ENCODE results near the gene FADS2. TPM values are rescaled to one million over a fixed set of nuclear protein-coding genes. Genes with fewer than 3 reads are reported as not detected.

FADS2 gene
- total and polyA plus RNA-seq, 2 experiments from 2014 or later: 5.2 to 5.5 TPM

DNA sequence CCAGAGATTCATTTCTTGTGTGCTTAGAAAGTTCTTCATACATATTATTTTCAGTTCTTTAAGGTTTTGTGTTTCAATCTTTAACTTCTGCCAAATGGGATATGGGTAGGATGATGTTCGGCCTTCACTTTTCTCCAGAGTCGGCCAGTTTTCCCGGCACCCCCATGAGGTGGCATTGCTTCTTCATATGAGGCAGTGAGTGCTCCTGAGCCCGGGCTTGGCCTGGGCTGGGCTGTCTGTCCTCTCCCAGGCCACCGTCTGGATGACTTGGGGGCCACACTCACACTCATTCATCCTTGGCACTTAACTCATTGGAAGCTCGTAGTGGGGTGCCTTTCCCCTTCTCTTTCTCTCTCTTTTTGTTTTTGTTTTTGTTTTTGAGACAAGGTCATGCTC, 23.8 kb downstream of the FADS2 start:
- no peaks in the 10 kb centered on the region for H3K9me2 ChIP-seq (ENCODE audit: insufficient read depth)

DNA sequence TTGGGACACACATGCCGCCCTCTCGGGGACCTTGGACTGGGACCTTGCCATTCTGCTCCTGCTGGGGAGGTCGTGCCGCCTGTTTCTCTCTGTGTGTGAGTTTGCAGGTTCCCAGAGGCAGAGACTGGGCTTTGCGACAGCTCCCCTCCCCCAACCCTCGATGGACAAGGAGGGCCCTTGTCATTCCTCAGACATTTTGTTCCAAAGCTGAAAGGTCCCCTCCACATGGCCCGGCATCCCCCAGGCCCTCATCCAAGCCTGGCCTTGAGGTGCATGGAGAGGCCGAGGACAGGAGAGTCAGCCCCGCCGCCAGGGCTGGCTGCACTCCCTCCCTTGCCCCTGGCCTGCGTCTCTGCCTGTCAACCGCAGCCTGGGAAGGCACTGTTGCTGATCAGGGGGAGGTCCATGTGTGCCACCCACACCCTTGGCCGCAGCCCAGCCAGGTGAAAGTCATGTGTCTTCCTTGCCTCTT, 25.6 kb downstream of the FADS2 start:
- Histone ChIP-seq H3K27me3 (replicated peaks; ENCODE audit: insufficient read depth) (no peaks in the 10 kb centered on the region), H3K4me3 (no peak overlapping the region), H3K4me1 (ENCODE audit: insufficient read depth) (no peaks in the 10 kb centered on the region), H2AFZ (no peak overlapping the region), H3K9me3 (ENCODE audit: low read depth) (no peaks in the 10 kb centered on the region), H3K36me3 (ENCODE audit: low read depth) (no peaks in the 10 kb centered on the region), H4K20me1 (ENCODE audit: insufficient read depth) (no peaks in the 10 kb centered on the region), H3K9ac (no peak overlapping the region), H3K4me2 (ENCODE audit: unreplicated experiment) (no peak overlapping the region), H3F3A (ENCODE audit: insufficient read depth) (no peaks in the 10 kb centered on the region), H3K79me2 (ENCODE audit: insufficient read depth) (no peaks in the 10 kb centered on the region), H3K27ac (no peak overlapping the region), H3K9me2 (ENCODE audit: insufficient read depth) (no peaks in the 10 kb centered on the region)
- TF ChIP-seq EZH2 (IDR thresholded peaks at IDR 0.05; ENCODE audit: insufficient read depth, poor library complexity, severe bottlenecking): no peak
- TF ChIP-seq EZH2phosphoT487 (IDR thresholded peaks at IDR 0.05; ENCODE audit: insufficient read depth, low read depth): no peak
- DNase-seq: no peak
- 78 to 81% methylated on average over 11 to 13 of the region's 13 CpGs for WGBS, 2 experiments (ENCODE audit: low coverage in 1 of 2, low lambda C conversion rate in 2 of 2, missing lambda C conversion rate in 2 of 2)
- in situ Hi-C loops (cut with MboI): no loop called here

More for the DNA sequence above, 23.8 kb downstream of the FADS2 start:
- 94 to 99% methylated on average over 6 of the region's 6 CpGs for WGBS, 2 experiments (ENCODE audit: low coverage in 1 of 2, low lambda C conversion rate in 2 of 2, missing lambda C conversion rate in 2 of 2)
- H3K4me3 ChIP-seq: no peak overlapping the region
- H2AFZ ChIP-seq: no peak overlapping the region
- no peaks in the 10 kb centered on the region for H4K20me1 ChIP-seq (ENCODE audit: insufficient read depth)
- H3K79me2 ChIP-seq (ENCODE audit: insufficient read depth): no peaks in the 10 kb centered on the region
- no peak overlapping the region for H3K9ac ChIP-seq
- H3K4me2 ChIP-seq (ENCODE audit: unreplicated experiment): no peak overlapping the region
- H3K36me3 ChIP-seq (ENCODE audit: low read depth): no peaks in the 10 kb centered on the region
- no peaks in the 10 kb centered on the region for H3K27me3 ChIP-seq (replicated peaks; ENCODE audit: insufficient read depth)
- no peak for DNase-seq
- H3K27ac ChIP-seq: no peak overlapping the region
- no peak for TF ChIP-seq EZH2phosphoT487 (IDR thresholded peaks at IDR 0.05; ENCODE audit: insufficient read depth, low read depth)
- TF ChIP-seq EZH2 (IDR thresholded peaks at IDR 0.05; ENCODE audit: insufficient read depth, poor library complexity, severe bottlenecking): no peak
- H3K4me1 ChIP-seq (ENCODE audit: insufficient read depth): no peaks in the 10 kb centered on the region
- H3F3A ChIP-seq (ENCODE audit: insufficient read depth): no peaks in the 10 kb centered on the region
- in situ Hi-C loops (cut with MboI): no loop called here
- no peaks in the 10 kb centered on the region for H3K9me3 ChIP-seq (ENCODE audit: low read depth)

GRCh38 chr11:61854206-61854895, 26.3 kb downstream of the FADS2 start:
- TF ChIP-seq EZH2 (IDR thresholded peaks at IDR 0.05; ENCODE audit: insufficient read depth, poor library complexity, severe bottlenecking) (no peak), EZH2phosphoT487 (IDR thresholded peaks at IDR 0.05; ENCODE audit: insufficient read depth, low read depth) (no peak)
- Histone ChIP-seq H3K9me2 (ENCODE audit: insufficient read depth) (no peaks in the 10 kb centered on the region), H3K4me1 (ENCODE audit: insufficient read depth) (no peaks in the 10 kb centered on the region), H2AFZ (no peak overlapping the region), H3K4me2 (ENCODE audit: unreplicated experiment) (no peak overlapping the region), H3K9me3 (ENCODE audit: low read depth) (no peaks in the 10 kb centered on the region), H3K27ac (no peak overlapping the region), H3F3A (ENCODE audit: insufficient read depth) (no peaks in the 10 kb centered on the region), H3K27me3 (replicated peaks; ENCODE audit: insufficient read depth) (no peaks in the 10 kb centered on the region), H3K36me3 (ENCODE audit: low read depth) (no peaks in the 10 kb centered on the region), H3K9ac (no peak overlapping the region), H4K20me1 (ENCODE audit: insufficient read depth) (no peaks in the 10 kb centered on the region), H3K4me3 (no peak overlapping the region), H3K79me2 (ENCODE audit: insufficient read depth) (no peaks in the 10 kb centered on the region)
- 95 to 96% methylated on average over 17 of the region's 17 CpGs for WGBS, 2 experiments (ENCODE audit: low coverage in 1 of 2, low lambda C conversion rate in 2 of 2, missing lambda C conversion rate in 2 of 2)
- in situ Hi-C loops (cut with MboI): no loop called here
- DNase-seq: no peak

- H3F3A ChIP-seq (ENCODE audit: insufficient read depth): no peaks in the 10 kb centered on the region
Measured at GRCh38 chr11:61854966-61855714, 27.0 kb downstream of the FADS2 start.

More at GRCh38 chr11:61854966-61855714, 27.0 kb downstream of the FADS2 start:
- H3K27me3 ChIP-seq (replicated peaks; ENCODE audit: insufficient read depth): no peaks in the 10 kb centered on the region
- 87% methylated on average over 14 of the region's 14 CpGs for WGBS, 2 experiments (ENCODE audit: low coverage in 1 of 2, low lambda C conversion rate in 2 of 2, missing lambda C conversion rate in 2 of 2)
- no peak overlapping the region for H3K4me2 ChIP-seq (ENCODE audit: unreplicated experiment)
- no peaks in the 10 kb centered on the region for H3K9me3 ChIP-seq (ENCODE audit: low read depth)
- H3K79me2 ChIP-seq (ENCODE audit: insufficient read depth): no peaks in the 10 kb centered on the region
- DNase-seq: no peak
- no peaks in the 10 kb centered on the region for H3K4me1 ChIP-seq (ENCODE audit: insufficient read depth)
- no peaks in the 10 kb centered on the region for H3K9me2 ChIP-seq (ENCODE audit: insufficient read depth)
- H3K36me3 ChIP-seq (ENCODE audit: low read depth): no peaks in the 10 kb centered on the region
- no peak overlapping the region for H3K27ac ChIP-seq
- in situ Hi-C loops (cut with MboI): no loop called here
- no peaks in the 10 kb centered on the region for H4K20me1 ChIP-seq (ENCODE audit: insufficient read depth)
- H2AFZ ChIP-seq: no peak overlapping the region
- H3K9ac ChIP-seq: no peak overlapping the region
- H3K4me3 ChIP-seq: no peak overlapping the region
- TF ChIP-seq EZH2phosphoT487 (IDR thresholded peaks at IDR 0.05; ENCODE audit: insufficient read depth, low read depth) (no peak), EZH2 (IDR thresholded peaks at IDR 0.05; ENCODE audit: insufficient read depth, poor library complexity, severe bottlenecking) (no peak)

Data from GM23248 (cell line).